GM21526 (cell line): ENCODE results near the gene PCID2.

ENCODE experiments used
- ATAC-seq: cut with Tn5 transposase; IDR thresholded peaks from one replicate; pipeline ENCODE4 v1.9.1; 2021; ENCODE audit warnings: moderate library complexity; ENCODE audit not compliant: unreplicated experiment, low FRiP score

PCID2 gene

GRCh38 chr13:113135281-113135760 is 73.1 kb downstream of the PCID2 start:
- ATAC-seq = no peak

GRCh38 chr13:113129921-113130750 is 78.3 kb downstream of the PCID2 start:
- no peak for ATAC-seq

DNA sequence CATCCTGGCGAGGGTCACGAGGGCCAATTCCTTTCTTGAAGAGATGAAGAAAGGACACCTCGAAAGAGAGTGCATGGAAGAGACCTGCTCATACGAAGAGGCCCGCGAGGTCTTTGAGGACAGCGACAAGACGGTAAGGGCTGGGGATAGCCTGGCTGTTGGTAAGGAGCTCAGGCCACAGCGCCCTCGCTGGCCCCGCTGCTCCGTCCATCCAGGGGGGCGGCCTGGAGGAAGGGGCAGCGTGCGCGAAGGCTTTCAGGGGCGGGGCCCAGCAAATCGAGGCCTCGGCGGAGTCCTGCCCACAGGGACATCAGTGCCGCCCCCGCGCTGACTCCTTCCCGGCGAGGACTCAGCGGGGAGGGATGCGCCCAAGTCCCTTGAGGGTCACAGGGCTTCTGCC is 79.0 kb downstream of the PCID2 start:
- no peak for ATAC-seq
